PFSK-1 (cell line): Measurements from ENCODE around the gene KIF14.

Experiments used
- POLR2AphosphoS5 ChIP-seq: IDR thresholded peaks from 2 replicates; pipeline ENCODE4 v1.6.1; 2012; ENCODE audit warnings: low read depth, mild to moderate bottlenecking, control low read depth, low read length, moderate library complexity
- REST ChIP-seq, 2 experiments: IDR thresholded peaks; 2 replicates each; pipeline versions ENCODE4 v1.6.1 to v1.8.0; 2011 to 2012; ENCODE audit warnings: low read depth in 2 of 2, low read length in 2 of 2, control low read depth in 1 of 2, inconsistent platforms in 1 of 2, mild to moderate bottlenecking in 1 of 2, moderate library complexity in 1 of 2; ENCODE audit not compliant: insufficient read depth in 1 of 2
- TAF1 ChIP-seq: IDR thresholded peaks from 2 replicates; pipeline ENCODE4 v1.6.1; 2012; ENCODE audit warnings: low read length, control low read depth, borderline replicate concordance; ENCODE audit not compliant: insufficient read depth

DNA sequence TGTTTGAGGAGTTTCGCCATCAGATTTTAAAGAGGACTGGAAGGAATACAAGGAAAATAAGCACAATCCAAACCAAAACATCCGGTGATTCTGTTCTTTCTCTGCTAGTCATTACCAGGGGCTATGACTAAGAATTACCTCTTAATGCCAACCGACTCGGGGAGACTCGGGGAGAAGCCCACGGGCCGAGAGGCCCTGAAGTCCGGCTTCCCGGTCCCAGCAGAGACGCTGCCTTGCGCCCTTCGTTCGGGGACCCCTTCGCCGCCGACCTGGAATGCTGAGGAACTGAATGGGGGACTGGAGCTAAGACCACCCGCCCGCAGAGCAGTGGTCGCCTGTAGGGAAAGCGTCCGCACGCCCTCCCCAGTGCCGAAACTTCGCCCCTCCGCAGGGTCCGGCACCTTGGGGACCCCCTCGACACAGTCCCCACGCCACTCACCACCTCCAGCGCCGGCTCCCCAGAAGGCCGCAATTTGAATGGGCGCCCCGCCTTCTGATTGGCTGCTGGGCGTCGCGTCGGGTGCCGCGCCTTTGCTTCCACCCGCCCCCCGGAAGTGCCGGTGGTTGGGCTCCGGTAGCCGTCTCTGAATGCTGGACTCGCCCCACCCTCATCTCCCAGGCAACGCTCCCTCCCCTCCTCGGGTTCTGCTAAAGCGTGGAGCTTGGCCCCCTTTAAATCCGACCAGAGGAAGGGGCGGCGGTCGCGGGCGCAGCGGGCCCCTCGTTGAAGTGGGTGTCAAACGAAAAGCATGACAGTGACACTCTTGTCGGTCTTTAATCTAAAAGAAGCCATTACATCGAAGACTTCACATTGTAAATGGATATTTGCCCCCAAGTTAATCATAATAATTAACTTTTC lies at the start of gene KIF14:
- no peak for TF ChIP-seq REST (IDR thresholded peaks at IDR 0.05; ENCODE audit: insufficient read depth in 1 of 2, low read depth in 2 of 2, low read length in 2 of 2)
- no peak; the same call in 1 of the 2 replicates for TF ChIP-seq POLR2AphosphoS5
- TF ChIP-seq TAF1, result no peak
